SKM-1 treated with dmso at 0.1 percent for 144 hours (cell line): Measurements from ENCODE around the gene STPG2.

Experiments used
- DNase-seq: peaks from one replicate; lab custom pipeline; 2025; ENCODE audit not compliant: unreplicated experiment; lab: John Stamatoyannopoulos, UW

The STPG2 gene

GRCh38 chr4:97525236-97525635 is 618.0 kb downstream of the STPG2 start:
- no peak for DNase-seq

GRCh38 chr4:97517939-97518338 is 625.3 kb downstream of the STPG2 start:
- DNase-seq = no peak

GRCh38 chr4:97513917-97514316 is 629.4 kb downstream of the STPG2 start:
- DNase-seq = no peak
